A549 (cell line): ENCODE results near the gene TSPAN14. TPM values are rescaled to one million over a fixed set of nuclear protein-coding genes. Genes with fewer than 3 reads are reported as not detected.

Experiments
- ATAC-seq, 2 experiments: fragments of 200-7000 bp in 1 of 2; fragments of >200 bp in 1 of 2; cut with Nextera tagmentation in 1 of 2; cut with Tn5 transposase in 1 of 2; 3 replicates each; pipeline versions ENCODE4 v1.8.0 to v1.9.1; 2018 to 2020; ENCODE audit warnings: mild to moderate bottlenecking in 1 of 2, moderate library complexity in 1 of 2
- CTCF ChIA-PET: fragments of 300-600 bp; sonication (Branson Sonifier 250); formaldehyde crosslinking; extraction: SDS; loops from one replicate; lab custom pipeline; 2021; ENCODE audit warnings: antibody characterized with exemption, inconsistent platforms; lab: Yijun Ruan, JAX
- POLR2A ChIA-PET: fragments of 350-600 bp; formaldehyde crosslinking; extraction: SDS; loops from one replicate; lab custom pipeline; 2021; ENCODE audit warnings: antibody characterized with exemption, inconsistent platforms; lab: Yijun Ruan, JAX
- DNase-seq, 2 experiments: peaks; one replicate each; pipeline versions ENCODE4 v3.0.0 to v3.0.0-alpha.2; 2011 to 2016; ENCODE audit warnings: low read depth in 1 of 2, low spot score in 1 of 2
- FAIRE-seq: peaks from 2 replicates; lab custom pipeline; 2011; peaks lifted over from hg19 to GRCh38; lab: Jason Lieb, UNC
- H3K27ac ChIP-seq, 2 experiments: fragments of >200 bp; sonication (Bioruptor Twin); formaldehyde crosslinking; 3 replicates each; pipeline ENCODE4 v1.5.1; 2016 to 2017
- H3K4me1 ChIP-seq: fragments of >200 bp; sonication (Bioruptor Twin); formaldehyde crosslinking; 3 replicates; pipeline ENCODE4 v1.6.1; 2016
- H3K4me2 ChIP-seq: fragments of >200 bp; sonication (Bioruptor Twin); formaldehyde crosslinking; 3 replicates; pipeline ENCODE4 v1.6.1; 2016
- H3K4me3 ChIP-seq: fragments of >200 bp; sonication (Bioruptor Twin); formaldehyde crosslinking; 3 replicates; pipeline ENCODE4 v1.5.1; 2016
- H3K9me3 ChIP-seq: fragments of >200 bp; sonication (Bioruptor Twin); formaldehyde crosslinking; 3 replicates; pipeline ENCODE4 v1.6.1; 2016
- ATOH8 ChIP-seq: fragments of 250-450 bp; sonication (Bioruptor Pico); IDR thresholded peaks from 2 replicates; pipeline ENCODE4 v1.5.0; 2020; ENCODE audit warnings: low read depth, mild to moderate bottlenecking, moderate library complexity
- BHLHE40 ChIP-seq: IDR thresholded peaks from 2 replicates; pipeline ENCODE4 v1.6.1; 2012; ENCODE audit warnings: low read depth, low read length, inconsistent platforms
- CTCF ChIP-seq: fragments of >200 bp; sonication (Bioruptor Twin); formaldehyde crosslinking; IDR thresholded peaks from 3 replicates; pipeline ENCODE4 v1.5.1; 2016
- EP300 ChIP-seq, 2 experiments: fragments of >200 bp; sonication (Bioruptor Twin); formaldehyde crosslinking; IDR thresholded peaks; 2 replicates in 1 of 2; 3 replicates in 1 of 2; pipeline ENCODE4 v1.6.1; 2016 to 2017
- FOSB ChIP-seq: fragments of 250-450 bp; sonication (Bioruptor Pico); IDR thresholded peaks from 2 replicates; pipeline ENCODE4 v1.5.0; 2020; ENCODE audit warnings: mild to moderate bottlenecking, moderate library complexity
- FOSL2 ChIP-seq, 2 experiments: fragments of 450-650 bp in 1 of 2; fragments of >200 bp in 1 of 2; sonication (Bioruptor Twin) in 1 of 2; formaldehyde crosslinking; IDR thresholded peaks; 2 replicates each; pipeline versions ENCODE4 v1.5.0 to v1.6.1; 2016 to 2020; ENCODE audit warnings: mild to moderate bottlenecking in 1 of 2, moderate library complexity in 1 of 2
- HDAC2 ChIP-seq: fragments of 200-600 bp; sonication (generic); IDR thresholded peaks from 2 replicates; pipeline ENCODE4 v1.6.1; 2016
- HMGXB4 ChIP-seq: fragments of 250-450 bp; sonication (Bioruptor Pico); IDR thresholded peaks from 2 replicates; pipeline ENCODE4 v1.5.0; 2021; ENCODE audit warnings: mild to moderate bottlenecking, moderate library complexity, borderline replicate concordance
- JUNB ChIP-seq: fragments of >200 bp; sonication (Bioruptor Twin); formaldehyde crosslinking; IDR thresholded peaks from 2 replicates; pipeline ENCODE4 v1.6.1; 2016
- KDM1A ChIP-seq: fragments of 200-600 bp; sonication (generic); IDR thresholded peaks from 2 replicates; pipeline ENCODE4 v1.6.1; 2016; ENCODE audit warnings: low read depth, mild to moderate bottlenecking
- MAFK ChIP-seq: fragments of 450-650 bp; IDR thresholded peaks from 2 replicates; pipeline ENCODE4 v1.6.1; 2014; ENCODE audit not compliant: partially characterized antibody
- MAX ChIP-seq: IDR thresholded peaks from 2 replicates; pipeline ENCODE4 v1.6.1; 2012
- MAZ ChIP-seq: fragments of 150-350 bp; IDR thresholded peaks from 2 replicates; pipeline ENCODE4 v1.6.1; 2014; ENCODE audit warnings: antibody characterized with exemption, low read depth, low read length, borderline replicate concordance
- MYC ChIP-seq: IDR thresholded peaks from 2 replicates; pipeline ENCODE4 v1.6.1; 2012; ENCODE audit warnings: mild to moderate bottlenecking, inconsistent platforms, low read length, improper control_type of control experiment, borderline replicate concordance
- NFE2L2 ChIP-seq: fragments of 150-350 bp; conservative IDR thresholded peaks from 2 replicates; pipeline ENCODE4 v1.6.1; 2014; ENCODE audit warnings: low read length
- NPAS2 ChIP-seq: fragments of 250-450 bp; sonication (Bioruptor Pico); IDR thresholded peaks from 2 replicates; pipeline ENCODE4 v1.8.0; 2022; ENCODE audit warnings: mild to moderate bottlenecking, moderate library complexity, borderline replicate concordance
- NR3C1 ChIP-seq: fragments of >200 bp; sonication (Bioruptor Twin); formaldehyde crosslinking; IDR thresholded peaks from 3 replicates; pipeline ENCODE4 v1.6.1; 2017
- PHF8 ChIP-seq: fragments of 200-600 bp; sonication (generic); IDR thresholded peaks from 2 replicates; pipeline ENCODE4 v1.6.1; 2016; ENCODE audit warnings: low read depth, mild to moderate bottlenecking, antibody characterized with exemption, moderate library complexity, borderline replicate concordance
- RCOR1 ChIP-seq: fragments of 150-350 bp; IDR thresholded peaks from 2 replicates; pipeline ENCODE4 v1.6.1; 2014; ENCODE audit warnings: antibody characterized with exemption, low read length, low read depth
- SREBF2 ChIP-seq: fragments of 450-650 bp; IDR thresholded peaks from 2 replicates; pipeline ENCODE4 v1.6.1; 2014; ENCODE audit warnings: mild to moderate bottlenecking, moderate library complexity
- TP53 ChIP-seq: fragments of 250-450 bp; sonication (Bioruptor Pico); IDR thresholded peaks from 2 replicates; pipeline ENCODE4 v1.5.0; 2021; ENCODE audit warnings: mild to moderate bottlenecking, moderate library complexity
- ZC3H11A ChIP-seq: fragments of 450-650 bp; IDR thresholded peaks from 2 replicates; pipeline ENCODE4 v1.6.1; 2014; ENCODE audit warnings: antibody characterized with exemption, mild to moderate bottlenecking
- ZNF302 ChIP-seq: fragments of 250-450 bp; sonication (Bioruptor Pico); IDR thresholded peaks from 2 replicates; pipeline ENCODE4 v1.9.0; 2021; ENCODE audit warnings: inconsistent platforms, mild to moderate bottlenecking, moderate library complexity
- WGBS: methylation state at CpG from one replicate; pipeline ENCODE4 v1.1.6; 2017; ENCODE audit errors: missing lambda C conversion rate; 5-methylcytosine and 5-hydroxymethylcytosine counted together
- polyA plus RNA-seq, 4 experiments: library from polyadenylated mRNA; depleted of rRNA in 3 of 4; stranded (reverse); fragments of >200 nt; fragmentation: RNase III in 1 of 4; extraction: RNeasy Plus Mini Kit Qiagen cat#74134 plus additional on column Dnase treatment in 1 of 4; gene quantifications; 2 replicates in 3 of 4; 3 replicates in 1 of 4; pipeline ENCODE4 v1.2.3, GENCODE V29; 2011 to 2017

Gene TSPAN14
- polyA plus RNA-seq, 2 of the 4 experiments (the other 2 are of a cell fraction): 87.0 to 124 TPM

GRCh38 chr10:80470266-80470665 lies 16.2 kb downstream of the TSPAN14 start:
- FAIRE-seq (no peak), ATAC-seq (no peak), DNase-seq (no peak)
- H3K27ac ChIP-seq: peak overlapping the region; percentile 68 to 86; a peak in 5 of 6 replicates
- ChIA-PET CTCF (interaction anchor here (1.4 to 38.6 kb wide), 4 partner anchors 13 to 36 kb away, joined by 3 to 928 read pairs (median 16); no protein-coding TSS in a partner anchor), POLR2A (no interaction called here)
- TF ChIP-seq HMGXB4 (no peak), MAFK (peak; percentile 96), SREBF2 (no peak)
- 91% methylated on average over 3 of the region's 3 CpGs for WGBS
- H3K4me2 ChIP-seq: peak overlapping the region; percentile 59; the same call in 2 of the 3 replicates
- H3K9me3 ChIP-seq: no peaks in the 10 kb centered on the region
- H3K4me3 ChIP-seq: no peak overlapping the region
- peaks cover 99% of the 10 kb centered on the region for H3K4me1 ChIP-seq

GRCh38 chr10:80471001-80471400 lies 16.9 kb downstream of the TSPAN14 start:
- FAIRE-seq: no peak

GRCh38 chr10:80471715-80472233 lies 17.7 kb downstream of the TSPAN14 start:
- FAIRE-seq (no peak), ATAC-seq (peak; percentile 30 to 55; a peak in 4 of 6 replicates), DNase-seq (no peak)
- H3K27ac ChIP-seq: peak overlapping the region; percentile 68 to 86
- WGBS: 15% methylated on average over 4 of the region's 4 CpGs
- H3K4me3 ChIP-seq: 0 out of 3 replicates have a peak overlapping the region, but pooled peaks have one; percentile 0
- POLR2A ChIA-PET: interaction anchor here (0.6 to 1.2 kb wide), 2 partner anchors 27 to 36 kb away, joined by 3 to 5 read pairs; no protein-coding TSS in a partner anchor
- H3K9me3 ChIP-seq: 0 out of 3 replicates have a peak, but pooled peaks cover under 1% of the 10 kb centered on the region
- no peak for TF ChIP-seq HDAC2
- no peak for TF ChIP-seq ZC3H11A
- no peak for TF ChIP-seq PHF8
- no peak for TF ChIP-seq JUNB
- no peak for TF ChIP-seq MAZ
- no peak for TF ChIP-seq CTCF
- TF ChIP-seq FOSL2 (IDR thresholded peaks at IDR 0.05): 0 out of 2 replicates have a peak, but pooled peaks have one; percentile 27
- no peak for TF ChIP-seq FOSL2 (CRISPR knock-in tag; IDR thresholded peaks at IDR 0.05)
- TF ChIP-seq, all 56 proteins: peak for 1
- H3K4me1 ChIP-seq: peaks cover 93% of the 10 kb centered on the region
- peak overlapping the region; percentile 59 for H3K4me2 ChIP-seq
- CTCF ChIA-PET: interaction anchor here (1.1 to 38.6 kb wide), 6 partner anchors 12 to 34 kb away, joined by 4 to 928 read pairs (median 6); no protein-coding TSS in a partner anchor

More at GRCh38 chr10:80471001-80471400, 16.9 kb downstream of the TSPAN14 start:
- H3K4me2 ChIP-seq: peak overlapping the region; percentile 59
- ChIA-PET POLR2A (interaction anchor here (0.5 kb wide), 1 partner anchor 268 kb away, joined by 5 read pairs; no protein-coding TSS in a partner anchor), CTCF (interaction anchor here (1.3 to 38.6 kb wide), 5 partner anchors 11 to 35 kb away, joined by 6 to 928 read pairs (median 7); no protein-coding TSS in a partner anchor)
- DNase-seq: no peak
- H3K27ac ChIP-seq: peak overlapping the region; percentile 68 to 86
- H3K9me3 ChIP-seq: no peaks in the 10 kb centered on the region
- no peak overlapping the region for H3K4me3 ChIP-seq
- TF ChIP-seq KDM1A (no peak), NPAS2 (CRISPR knock-in tag) (no peak), NR3C1 (no peak), MAX (no peak), TP53 (CRISPR knock-in tag) (no peak), MYC (no peak), EP300 (IDR thresholded peaks at IDR 0.05) (no peak), ZNF302 (CRISPR knock-in tag) (no peak), NFE2L2 (no peak), BHLHE40 (no peak), FOSB (CRISPR knock-in tag) (no peak), ATOH8 (CRISPR knock-in tag) (no peak), RCOR1 (no peak)
- H3K4me1 ChIP-seq: peaks cover 93% of the 10 kb centered on the region
- 89% methylated on average over 2 of the region's 3 CpGs for WGBS
- peak in 1 of 2 experiments; percentile 5; a peak in 1 of 6 replicates for ATAC-seq
